Esophagus muscularis mucosa (tissue), 4 donors: ENCODE data around the gene OR2V1. TPM values are rescaled to one million over a fixed set of nuclear protein-coding genes. Genes with fewer than 3 reads are reported as not detected.

Source experiments
- DNase-seq: peaks from one replicate; pipeline ENCODE4 v3.0.0-alpha.2; 2017; ENCODE audit errors: extremely low spot score
- H3K27ac ChIP-seq, 4 donors: fragments of 200-600 bp; sonication (generic); replicated peaks in 1 of 4; 1 replicate in 3 of 4; 2 replicates in 1 of 4; pipeline ENCODE4 v1.5.1; 2016 to 2019; ENCODE audit warnings: mild to moderate bottlenecking in 1 of 4
- H3K27me3 ChIP-seq, 4 donors: fragments of 200-600 bp; sonication (generic); one replicate each; pipeline versions ENCODE4 v1.5.1 to v1.6.0; 2016 to 2019
- H3K36me3 ChIP-seq, 4 donors: fragments of 200-600 bp; sonication (generic); one replicate each; pipeline ENCODE4 v1.5.1; 2016 to 2019
- H3K4me1 ChIP-seq, 4 donors: fragments of 200-600 bp; sonication (generic); one replicate each; pipeline ENCODE4 v1.5.1; 2016 to 2019
- H3K4me3 ChIP-seq, 4 donors: fragments of 200-600 bp; sonication (generic); 1 replicate in 2 of 4; 2 replicates in 2 of 4; pipeline ENCODE4 v1.5.1; 2016 to 2019; ENCODE audit warnings: mild to moderate bottlenecking in 4 of 4, moderate library complexity in 1 of 4
- H3K9me3 ChIP-seq, 4 donors: fragments of 200-600 bp; sonication (generic); 1 replicate in 3 of 4; 2 replicates in 1 of 4; pipeline ENCODE4 v1.5.1; 2016 to 2019
- CTCF ChIP-seq, 3 experiments: fragments of 200-600 bp in 2 of 3; fragments of 450-650 bp in 1 of 3; sonication (generic) in 2 of 3; IDR thresholded peaks; one replicate each; pipeline ENCODE4 v1.5.1; 2017 to 2019; ENCODE audit warnings: antibody characterized with exemption in 3 of 3, mild to moderate bottlenecking in 2 of 3, moderate library complexity in 1 of 3
- EP300 ChIP-seq: sonication (generic); formaldehyde crosslinking; IDR thresholded peaks from one replicate; pipeline ENCODE4 v1.6.1; 2017; ENCODE audit warnings: antibody characterized with exemption
- POLR2A ChIP-seq: fragments of 450-650 bp; IDR thresholded peaks from one replicate; pipeline ENCODE4 v1.6.1; 2017; ENCODE audit warnings: antibody characterized with exemption, moderate library complexity, mild to moderate bottlenecking, low read depth
- POLR2AphosphoS5 ChIP-seq, 2 donors: sonication (generic); formaldehyde crosslinking; IDR thresholded peaks; one replicate each; pipeline ENCODE4 v1.6.1; 2017; ENCODE audit warnings: antibody characterized with exemption in 2 of 2
- WGBS: methylation state at CpG from one replicate; pipeline ENCODE4 v1.1.5; 2018; 5-methylcytosine and 5-hydroxymethylcytosine counted together
- intact Hi-C: fragments of 100-400 bp; cut with DNase I; formaldehyde crosslinking; loops from one replicate; pipeline ENCODE4 v1.15.1; 2023
- total RNA-seq, 4 donors: library from RNA; depleted of rRNA; stranded (reverse); fragments of >200 nt; gene quantifications; one replicate each; pipeline versions ENCODE4 v1.1.0 to v1.2.1, GENCODE V29; 2016

OR2V1 gene
- total RNA-seq, 4 donors from 2014 or later, result not detected

GRCh38 chr5:181086026-181086883, 44.7 kb downstream of the OR2V1 start:
- Histone ChIP-seq H3K4me3 (no peak overlapping the region), H3K27ac (no peak overlapping the region), H3K4me1 (no peaks in the 10 kb centered on the region), H3K27me3 (peaks cover 0 to 58% (median 0%) of the 10 kb centered on the region in 4 donors), H3K9me3 (peaks cover 0 to under 1% (median 0%) of the 10 kb centered on the region in 4 donors), H3K36me3 (no peaks in the 10 kb centered on the region)
- 58% methylated on average over 17 of the region's 17 CpGs for WGBS
- intact Hi-C loops, result no loop called here
- no peak for DNase-seq
- TF ChIP-seq POLR2A (no peak), POLR2AphosphoS5 (IDR thresholded peaks at IDR 0.05) (no peak), EP300 (no peak), CTCF (IDR thresholded peaks at IDR 0.05) (no peak)

DNA sequence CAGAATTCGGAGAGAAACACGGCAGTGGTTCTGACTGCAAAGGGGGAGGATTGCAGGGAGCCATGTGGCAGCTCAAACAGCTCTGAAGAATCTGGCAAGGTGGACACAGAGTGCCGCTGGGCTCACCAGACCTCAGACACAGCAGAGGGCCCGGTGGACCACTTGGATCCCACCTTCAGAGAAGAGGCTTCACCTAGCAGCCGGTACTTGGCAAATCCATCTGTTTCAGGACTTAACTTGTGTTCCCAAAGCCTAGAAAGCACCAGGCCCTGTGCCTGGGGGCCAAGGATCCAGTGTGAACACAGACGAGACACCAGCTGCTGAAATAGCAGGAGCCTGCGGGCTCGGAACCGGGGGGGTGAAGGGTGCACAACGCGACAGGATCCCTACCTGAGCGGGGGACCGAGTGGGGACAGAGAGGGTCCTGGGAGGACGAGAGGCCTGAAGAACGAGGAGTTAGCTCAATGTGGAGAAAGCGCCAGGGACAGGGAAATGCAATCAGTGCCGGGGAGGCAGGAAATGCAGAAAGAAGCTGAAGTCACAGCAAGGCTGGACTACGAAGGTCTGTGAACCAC, 46.3 kb downstream of the OR2V1 start:
- Histone ChIP-seq H3K36me3 (no peaks in the 10 kb centered on the region), H3K4me1 (no peaks in the 10 kb centered on the region), H3K4me3 (no peak overlapping the region), H3K27ac (no peak overlapping the region), H3K27me3 (peaks cover 0 to 62% (median 0%) of the 10 kb centered on the region in 4 donors), H3K9me3 (peaks cover 0 to 5% (median 0%) of the 10 kb centered on the region in 4 donors)
- intact Hi-C loops, result no loop called here
- TF ChIP-seq POLR2AphosphoS5 (IDR thresholded peaks at IDR 0.05) (no peak), POLR2A (no peak), EP300 (no peak), CTCF (IDR thresholded peaks at IDR 0.05) (no peak)
- DNase-seq, result no peak
- WGBS, result 60% methylated on average over 18 of the region's 18 CpGs

GRCh38 chr5:181081989-181082388, 49.0 kb downstream of the OR2V1 start:
- intact Hi-C loops, result no loop called here
- peaks cover 0 to 58% (median 0%) of the 10 kb centered on the region in 4 donors for H3K27me3 ChIP-seq
- H3K4me3 ChIP-seq, result no peak overlapping the region
- peaks cover 0 to 12% (median 6%) of the 10 kb centered on the region in 4 donors for H3K9me3 ChIP-seq
- no peak overlapping the region for H3K27ac ChIP-seq
- DNase-seq, result no peak
- no peak for TF ChIP-seq POLR2AphosphoS5 (IDR thresholded peaks at IDR 0.05)
- no peak for TF ChIP-seq EP300
- TF ChIP-seq POLR2A, result no peak
- no peak for TF ChIP-seq CTCF (IDR thresholded peaks at IDR 0.05)
- H3K36me3 ChIP-seq, result no peaks in the 10 kb centered on the region
- H3K4me1 ChIP-seq, result no peaks in the 10 kb centered on the region

DNA sequence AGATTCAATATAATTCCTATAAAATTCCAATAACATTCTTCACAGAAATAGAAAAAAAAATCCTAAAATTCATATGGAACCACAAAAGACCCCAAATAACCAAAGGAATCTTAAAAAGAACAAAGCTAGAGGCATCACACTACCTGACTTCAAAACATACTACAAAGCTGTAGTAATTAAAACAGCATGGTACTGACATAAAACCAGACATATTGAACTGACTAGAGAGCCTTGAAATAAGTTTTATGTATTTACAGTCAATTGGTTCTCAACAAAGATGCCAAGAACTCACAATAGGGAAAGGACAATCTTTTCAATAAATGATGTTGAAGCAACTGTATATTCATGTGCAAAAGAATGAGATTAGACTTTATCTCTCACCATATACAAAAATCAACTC, 54.0 kb downstream of the OR2V1 start:
- no peak for DNase-seq
- TF ChIP-seq CTCF (IDR thresholded peaks at IDR 0.05) (no peak), EP300 (no peak), POLR2AphosphoS5 (IDR thresholded peaks at IDR 0.05) (no peak), POLR2A (no peak)
- peaks cover 0 to 19% (median 14%) of the 10 kb centered on the region in 4 donors for H3K9me3 ChIP-seq
- H3K36me3 ChIP-seq, result no peaks in the 10 kb centered on the region
- H3K27me3 ChIP-seq, result peaks cover 0 to 45% (median 0%) of the 10 kb centered on the region in 4 donors
- H3K4me1 ChIP-seq, result no peaks in the 10 kb centered on the region
- H3K27ac ChIP-seq, result no peak overlapping the region
- no peak overlapping the region for H3K4me3 ChIP-seq
- intact Hi-C loops, result no loop called here

Other genes with a start within 250 kb of the OR2V1 start
- gene BTNL8, start 232.0 kb downstream of the OR2V1 start, total RNA-seq, result under 1 TPM in 3 of 4 donors, not detected in 1; 0.17 to 0.58 (median 0.34) TPM
- under 1 TPM in 1 of 4 donors, not detected in 3; 0.13 TPM for gene BTNL3, start 142.3 kb downstream of the OR2V1 start, total RNA-seq
- gene BTNL9, start 90.9 kb downstream of the OR2V1 start, total RNA-seq, result 10 to 100 TPM in 2 of 4 donors, 1 to 10 TPM in 2; 9.1 to 30.6 (median 15.0) TPM
- gene OR2V2, start 16.4 kb upstream of the OR2V1 start, total RNA-seq, result not detected
- gene TRIM7, start 74.0 kb upstream of the OR2V1 start, total RNA-seq, result 1 to 10 TPM; 2.1 to 5.8 (median 3.4) TPM
- 10 to 100 TPM in 3 of 4 donors, 1 to 10 TPM in 1; 9.8 to 22.4 (median 18.2) TPM for gene TRIM41, start 92.1 kb upstream of the OR2V1 start, total RNA-seq
- 1,000 to 10,000 TPM; 1,252 to 1,898 (median 1,625) TPM for gene RACK1, start 112.7 kb upstream of the OR2V1 start, total RNA-seq
- 10 to 100 TPM; 10.3 to 21.9 (median 18.4) TPM for gene TRIM52, start 130.0 kb upstream of the OR2V1 start, total RNA-seq
- gene OR4F3, start 236.1 kb upstream of the OR2V1 start, total RNA-seq, result not detected